ENCODE measurements around the gene FAM234A. TPM values are rescaled to one million over a fixed set of nuclear protein-coding genes. Genes with fewer than 3 reads are reported as not detected.
A peak's percentile ranks its signal among the peaks of the same experiment; 100 is the strongest.

The FAM234A gene
- total RNA-seq, 1 experiment from 2014 or later = 72.4 TPM

- Histone ChIP-seq H3K4me3 (ENCODE audit: low read depth, low read length, poor library complexity, severe bottlenecking) (peak overlapping the region; percentile 52), H3K4me1 (ENCODE audit: insufficient read depth, low read length, poor library complexity, severe bottlenecking) (no peaks in the 10 kb centered on the region), H3K36me3 (ENCODE audit: insufficient read depth, low read length, poor library complexity, severe bottlenecking) (no peaks in the 10 kb centered on the region), H3K9me3 (ENCODE audit: low read depth, low read length, poor library complexity, severe bottlenecking) (no peaks in the 10 kb centered on the region), H3K27me3 (replicated peaks; ENCODE audit: insufficient read depth, low read depth, low read length, poor library complexity) (peaks cover 19% of the 10 kb centered on the region), H3K27ac (ENCODE audit: low read depth, low read length, poor library complexity, severe bottlenecking) (no peak overlapping the region)
- BruUV-seq (replicated peaks) = no TSS peak
- no peak for DNase-seq (ENCODE audit: low spot score)
- POLR2A ChIA-PET (ENCODE audit: low non-redundant PET) = no interaction called here
- TF ChIP-seq EZH2 (IDR thresholded peaks at IDR 0.05; ENCODE audit: borderline replicate concordance, low read depth, low read length, poor library complexity, severe bottlenecking) = no peak
- TF ChIP-seq, protein P1, sequence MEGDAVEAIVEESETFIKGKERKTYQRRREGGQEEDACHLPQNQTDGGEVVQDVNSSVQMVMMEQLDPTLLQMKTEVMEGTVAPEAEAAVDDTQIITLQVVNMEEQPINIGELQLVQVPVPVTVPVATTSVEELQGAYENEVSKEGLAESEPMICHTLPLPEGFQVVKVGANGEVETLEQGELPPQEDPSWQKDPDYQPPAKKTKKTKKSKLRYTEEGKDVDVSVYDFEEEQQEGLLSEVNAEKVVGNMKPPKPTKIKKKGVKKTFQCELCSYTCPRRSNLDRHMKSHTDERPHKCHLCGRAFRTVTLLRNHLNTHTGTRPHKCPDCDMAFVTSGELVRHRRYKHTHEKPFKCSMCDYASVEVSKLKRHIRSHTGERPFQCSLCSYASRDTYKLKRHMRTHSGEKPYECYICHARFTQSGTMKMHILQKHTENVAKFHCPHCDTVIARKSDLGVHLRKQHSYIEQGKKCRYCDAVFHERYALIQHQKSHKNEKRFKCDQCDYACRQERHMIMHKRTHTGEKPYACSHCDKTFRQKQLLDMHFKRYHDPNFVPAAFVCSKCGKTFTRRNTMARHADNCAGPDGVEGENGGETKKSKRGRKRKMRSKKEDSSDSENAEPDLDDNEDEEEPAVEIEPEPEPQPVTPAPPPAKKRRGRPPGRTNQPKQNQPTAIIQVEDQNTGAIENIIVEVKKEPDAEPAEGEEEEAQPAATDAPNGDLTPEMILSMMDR (conservative IDR thresholded peaks at IDR 0.05; ENCODE audit: low read depth, low read length) = no peak
- CTCF ChIA-PET = no interaction called here
- intact Hi-C loops (cut with micrococcal nuclease; ENCODE audit: unreplicated experiment) = loop anchor here (2.0 kb wide), 1 partner anchor 72 kb away; the partner anchor contains the start of gene AXIN1
Observed at GRCh38 chr16:280991-281659, 46.5 kb downstream of the FAM234A start.

DNA sequence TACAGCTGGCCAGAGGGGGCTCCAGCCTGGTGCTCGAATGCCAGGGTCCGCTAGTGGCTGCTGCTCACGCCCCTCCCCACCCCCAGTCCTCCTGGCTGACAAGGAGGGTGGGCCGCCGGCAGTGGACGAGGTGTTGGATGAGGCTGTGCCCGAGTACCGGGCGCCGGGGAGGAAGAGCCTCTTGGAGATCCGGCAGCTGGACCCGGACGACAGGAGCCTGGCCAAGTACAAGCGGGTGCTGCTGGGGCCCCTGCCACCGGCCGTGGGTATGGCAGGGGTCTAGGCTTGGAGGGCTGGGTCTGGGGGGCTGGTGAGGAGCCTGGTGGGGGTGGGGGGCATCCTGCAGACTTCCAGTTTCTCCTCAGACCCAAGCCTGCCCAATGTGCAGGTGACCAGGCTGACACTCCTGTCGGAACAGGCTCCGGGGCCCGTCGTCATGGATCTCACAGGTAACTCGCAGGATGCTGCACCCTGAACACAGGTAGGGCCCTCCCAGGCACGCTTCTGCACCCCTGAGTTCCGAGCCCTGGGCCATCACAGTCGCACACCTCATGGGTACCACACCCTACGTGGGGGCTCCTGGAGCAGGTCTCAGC lies 47.1 kb downstream of the FAM234A start:
- CTCF ChIA-PET = no interaction called here
- peaks cover 15% of the 10 kb centered on the region for H3K27me3 ChIP-seq (replicated peaks; ENCODE audit: insufficient read depth, low read depth, low read length, poor library complexity)

GRCh38 chr16:282491-282890 lies 47.9 kb downstream of the FAM234A start:
- ChIA-PET POLR2A (ENCODE audit: low non-redundant PET) (no interaction called here), CTCF (no interaction called here)
- no TSS peak for BruUV-seq (replicated peaks)
- Histone ChIP-seq H3K27me3 (replicated peaks; ENCODE audit: insufficient read depth, low read depth, low read length, poor library complexity) (peaks cover 15% of the 10 kb centered on the region), H3K4me3 (ENCODE audit: low read depth, low read length, poor library complexity, severe bottlenecking) (no peak overlapping the region), H3K9me3 (ENCODE audit: low read depth, low read length, poor library complexity, severe bottlenecking) (no peaks in the 10 kb centered on the region), H3K36me3 (ENCODE audit: insufficient read depth, low read length, poor library complexity, severe bottlenecking) (no peaks in the 10 kb centered on the region), H3K4me1 (ENCODE audit: insufficient read depth, low read length, poor library complexity, severe bottlenecking) (no peaks in the 10 kb centered on the region), H3K27ac (ENCODE audit: low read depth, low read length, poor library complexity, severe bottlenecking) (no peak overlapping the region)
- intact Hi-C loops (cut with micrococcal nuclease; ENCODE audit: unreplicated experiment) = no loop called here
- no peak for DNase-seq (ENCODE audit: low spot score)
- TF ChIP-seq, protein P1 (conservative IDR thresholded peaks at IDR 0.05; ENCODE audit: low read depth, low read length) = no peak
- TF ChIP-seq EZH2 (IDR thresholded peaks at IDR 0.05; ENCODE audit: borderline replicate concordance, low read depth, low read length, poor library complexity, severe bottlenecking) = no peak

More for the DNA sequence above, 47.1 kb downstream of the FAM234A start:
- Histone ChIP-seq H3K9me3 (ENCODE audit: low read depth, low read length, poor library complexity, severe bottlenecking) (no peaks in the 10 kb centered on the region), H3K4me3 (ENCODE audit: low read depth, low read length, poor library complexity, severe bottlenecking) (no peak overlapping the region), H3K4me1 (ENCODE audit: insufficient read depth, low read length, poor library complexity, severe bottlenecking) (no peaks in the 10 kb centered on the region), H3K36me3 (ENCODE audit: insufficient read depth, low read length, poor library complexity, severe bottlenecking) (no peaks in the 10 kb centered on the region), H3K27ac (ENCODE audit: low read depth, low read length, poor library complexity, severe bottlenecking) (no peak overlapping the region)
- TF ChIP-seq, protein P1 (conservative IDR thresholded peaks at IDR 0.05; ENCODE audit: low read depth, low read length) = no peak
- TF ChIP-seq EZH2 (IDR thresholded peaks at IDR 0.05; ENCODE audit: borderline replicate concordance, low read depth, low read length, poor library complexity, severe bottlenecking) = no peak
- no TSS peak for BruUV-seq (replicated peaks)
- intact Hi-C loops (cut with micrococcal nuclease; ENCODE audit: unreplicated experiment) = loop anchor here (2.0 kb wide), 1 partner anchor 71 kb away; the partner anchor contains the start of gene AXIN1
- POLR2A ChIA-PET (ENCODE audit: low non-redundant PET) = no interaction called here
- no peak for DNase-seq (ENCODE audit: low spot score)

All from A673 (cell line).